HG02610 (cell line): ENCODE measurements around the gene TBC1D24.

Experiments
- ATAC-seq: cut with Tn5 transposase; IDR thresholded peaks from one replicate; pipeline ENCODE4 v1.9.1; 2021; ENCODE audit warnings: mild to moderate bottlenecking, moderate library complexity; ENCODE audit not compliant: unreplicated experiment

TBC1D24 gene

DNA sequence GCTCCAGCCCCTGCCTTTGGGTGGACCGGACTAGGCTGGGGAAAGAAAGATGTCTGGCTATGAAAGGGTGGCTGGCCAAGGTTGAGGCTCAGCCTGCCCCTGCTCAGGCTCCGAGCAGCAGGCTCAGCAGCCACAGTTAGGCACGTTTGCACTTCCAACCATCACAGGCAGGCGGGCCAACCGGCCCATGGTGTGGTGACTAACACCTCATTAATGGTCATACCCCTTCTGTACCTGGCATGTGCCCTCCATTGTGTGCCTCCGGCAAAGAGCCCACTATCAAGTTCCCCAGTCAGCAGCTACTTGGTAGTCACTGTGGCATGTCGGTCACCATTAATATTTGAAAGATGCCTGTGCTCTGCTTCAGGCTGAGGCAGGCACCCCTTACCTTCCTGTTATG is 6.7 kb downstream of the TBC1D24 start:
- no peak for ATAC-seq

- ATAC-seq = no peak
Observed at GRCh38 chr16:2482249-2482648, 7.3 kb downstream of the TBC1D24 start.

GRCh38 chr16:2482708-2483534 is 8.0 kb downstream of the TBC1D24 start:
- no peak for ATAC-seq

GRCh38 chr16:2483939-2484897 is 9.3 kb downstream of the TBC1D24 start:
- no peak for ATAC-seq

DNA sequence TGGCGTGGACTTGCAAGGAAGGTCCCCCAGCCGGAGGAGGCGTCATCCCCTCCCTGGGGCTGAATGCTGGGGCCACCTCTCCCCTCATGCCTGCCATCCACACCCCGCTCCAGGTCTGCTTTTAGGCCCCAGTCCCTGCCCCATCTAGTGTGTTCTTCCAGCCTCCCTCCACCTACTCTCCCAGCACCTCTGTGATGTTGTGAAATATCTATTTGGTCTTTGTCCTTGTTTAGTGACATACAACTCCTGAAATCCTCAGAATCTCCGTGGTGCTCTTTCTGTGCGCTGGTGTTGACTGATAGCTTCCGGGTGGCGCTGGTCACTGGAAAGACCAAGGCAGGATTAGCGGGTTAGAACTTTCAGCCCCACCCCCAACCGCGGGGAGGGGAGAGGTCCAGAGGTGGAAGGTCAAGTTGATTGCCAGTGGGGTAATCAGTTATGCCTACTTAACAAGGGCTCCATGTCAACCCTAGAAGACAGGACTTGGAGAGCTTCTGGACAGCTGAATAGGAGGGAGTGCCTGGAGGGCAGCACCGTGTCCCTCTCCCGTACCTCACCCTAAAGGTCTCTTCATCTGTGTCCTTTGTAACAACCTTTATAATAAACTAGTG is 10.1 kb downstream of the TBC1D24 start:
- no peak for ATAC-seq

DNA sequence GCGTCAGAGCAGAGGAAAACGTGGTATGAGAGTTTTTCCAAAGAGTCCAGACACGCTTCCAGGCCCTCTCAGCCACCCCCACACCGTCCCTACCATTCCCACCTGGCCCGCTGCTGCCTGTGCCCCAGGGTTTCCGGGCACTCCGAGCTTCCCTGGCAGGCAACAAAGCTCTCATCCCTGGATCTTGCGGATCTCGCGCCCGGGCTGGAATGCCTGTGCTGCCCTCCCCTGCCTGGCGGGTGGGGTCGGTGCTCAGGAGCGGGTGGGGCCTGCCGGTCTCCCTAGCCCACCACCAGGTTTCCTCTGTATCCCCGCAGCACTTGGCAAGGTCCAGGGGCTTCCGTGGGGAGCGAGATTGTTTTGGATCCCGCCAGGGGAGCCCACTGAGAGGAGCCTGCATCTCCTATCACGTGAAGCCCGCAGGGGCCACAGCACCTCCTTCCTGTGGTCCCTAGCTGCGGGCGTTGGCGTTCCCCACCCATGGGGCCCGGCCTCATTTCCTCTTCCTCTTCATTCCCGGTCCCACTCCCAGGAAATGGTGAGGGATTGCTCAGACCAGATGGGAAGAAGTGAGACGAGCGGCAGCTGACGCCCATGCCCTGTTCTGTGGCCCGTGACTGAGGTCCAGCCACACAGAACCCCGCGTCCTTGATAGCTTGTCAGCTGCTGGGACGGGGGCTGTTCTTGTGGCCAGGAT is 11.0 kb downstream of the TBC1D24 start:
- no peak for ATAC-seq

DNA sequence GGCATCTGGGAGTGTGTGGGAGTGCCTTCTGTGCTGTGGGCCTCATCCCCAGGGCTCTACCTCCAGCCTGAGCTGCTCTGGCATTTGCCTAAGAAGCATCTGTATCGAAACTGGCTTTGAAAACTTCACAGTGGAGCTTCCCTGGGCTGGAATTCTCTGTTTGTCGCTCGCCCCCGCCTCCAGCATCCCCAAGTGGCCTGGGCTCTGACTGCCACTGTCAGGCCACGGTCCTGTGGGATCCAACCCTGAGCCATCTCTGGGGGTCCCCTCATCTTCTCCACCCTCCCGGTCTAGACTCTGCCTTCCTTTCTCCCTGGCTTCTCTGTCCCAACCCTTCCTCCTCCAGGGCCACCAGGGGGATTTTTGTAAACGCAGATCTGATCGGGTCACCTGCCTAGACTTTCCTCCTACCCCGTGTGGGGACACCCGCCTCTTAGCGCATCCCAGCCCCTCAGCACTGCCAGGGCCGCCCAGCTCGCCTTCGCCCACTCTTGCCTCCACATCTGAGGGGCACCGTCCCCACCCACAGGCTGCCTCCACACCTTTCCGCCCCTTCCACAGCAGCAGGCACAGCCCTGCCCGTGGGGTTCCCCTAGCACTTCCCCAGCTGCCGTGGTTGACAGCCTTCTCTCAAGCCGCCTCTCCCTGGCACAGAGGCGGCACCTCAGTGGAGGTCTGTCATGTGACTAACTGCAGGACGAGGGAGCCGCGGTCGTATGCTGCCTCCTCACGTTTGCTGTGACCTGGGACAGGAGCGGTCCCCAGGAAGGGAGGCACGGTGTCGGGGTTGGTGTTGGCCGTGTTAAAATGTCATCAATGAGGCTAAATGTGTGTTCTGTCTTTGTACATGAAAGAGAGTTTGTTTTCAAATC is 12.0 kb downstream of the TBC1D24 start:
- ATAC-seq = peak; percentile 70

GRCh38 chr16:2487517-2487842 is 12.6 kb downstream of the TBC1D24 start:
- no peak for ATAC-seq

GRCh38 chr16:2487903-2488531 is 13.1 kb downstream of the TBC1D24 start:
- no peak for ATAC-seq

DNA sequence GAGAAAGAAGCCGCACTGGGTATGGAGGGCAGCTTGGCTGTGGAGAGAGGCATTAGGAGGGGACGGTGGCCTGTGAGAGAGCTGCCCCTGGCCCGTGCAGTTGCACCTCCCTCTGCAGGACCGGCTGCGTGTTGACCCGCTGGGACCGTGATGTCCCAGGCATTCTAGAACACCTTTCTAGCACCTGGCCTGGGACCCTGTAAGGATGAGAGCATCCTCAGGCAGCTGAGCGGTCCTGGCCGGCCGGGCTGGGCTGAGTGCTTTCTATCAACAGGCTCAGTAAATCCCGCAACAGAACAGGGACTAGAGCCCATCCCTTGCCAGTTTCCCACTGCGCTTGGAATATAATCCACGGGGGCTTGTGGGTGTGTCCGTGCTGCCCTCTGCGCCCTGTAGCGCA is 14.7 kb downstream of the TBC1D24 start:
- ATAC-seq = no peak

GRCh38 chr16:2490190-2491105 is 15.5 kb downstream of the TBC1D24 start:
- ATAC-seq = no peak

GRCh38 chr16:2492292-2492691 is 17.4 kb downstream of the TBC1D24 start:
- ATAC-seq = no peak

DNA sequence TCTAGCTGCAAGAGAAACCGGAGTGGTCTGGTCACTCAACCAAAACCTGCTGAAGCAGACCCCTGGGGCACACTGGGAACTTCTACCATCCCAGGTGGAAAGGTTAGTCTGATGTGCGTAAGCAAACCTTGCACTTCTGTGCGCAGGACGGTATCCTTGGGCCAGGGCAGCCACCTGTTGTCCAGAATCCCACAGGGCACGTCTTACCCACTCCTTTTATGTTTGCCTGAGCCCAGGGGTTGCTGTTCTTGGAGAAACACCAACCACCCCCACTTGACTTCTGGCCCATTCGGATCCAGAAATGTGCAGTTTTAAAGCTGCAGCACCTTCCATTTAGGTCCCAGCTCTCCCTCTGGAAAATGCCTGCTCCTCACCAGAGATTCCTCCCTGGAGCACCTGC is 18.7 kb downstream of the TBC1D24 start:
- ATAC-seq = no peak

DNA sequence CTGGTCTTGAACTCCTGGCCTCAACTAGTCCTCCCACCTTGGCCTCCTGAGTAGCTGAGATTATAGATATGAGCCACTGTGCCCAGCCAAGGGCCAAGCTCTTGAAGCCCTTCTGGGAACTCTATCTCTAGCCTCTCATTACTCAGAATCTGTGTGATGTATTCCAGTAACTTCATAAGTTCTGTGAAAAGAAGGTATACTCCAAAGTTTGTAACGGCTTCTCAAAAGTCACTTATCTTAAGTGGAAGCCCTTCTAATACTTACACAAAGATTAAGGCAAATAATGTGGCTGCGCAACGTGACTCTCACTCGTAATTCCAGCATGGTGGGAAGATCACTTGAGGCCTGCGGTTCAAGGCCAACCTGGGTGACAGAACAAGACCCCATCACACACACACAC is 19.7 kb downstream of the TBC1D24 start:
- ATAC-seq = no peak

DNA sequence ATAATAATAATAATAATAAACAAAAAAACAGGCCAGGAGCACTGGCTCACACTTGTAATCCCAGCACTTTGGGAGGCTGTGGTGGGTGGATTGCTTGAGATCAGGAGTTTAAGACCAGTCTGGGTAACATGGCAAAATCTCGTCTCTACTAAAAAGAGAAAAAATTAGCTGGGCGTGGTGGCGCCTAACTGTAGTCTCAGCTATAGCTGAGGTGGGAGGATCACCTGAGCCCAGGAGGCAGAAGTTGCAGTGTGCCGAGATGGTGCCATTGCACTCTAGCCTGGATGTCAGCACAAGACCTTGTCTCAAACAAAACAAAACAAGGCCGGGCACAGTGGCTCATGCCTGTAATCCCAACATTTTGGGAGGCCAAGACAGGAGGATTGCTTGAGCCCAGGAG is 20.1 kb downstream of the TBC1D24 start:
- no peak for ATAC-seq

DNA sequence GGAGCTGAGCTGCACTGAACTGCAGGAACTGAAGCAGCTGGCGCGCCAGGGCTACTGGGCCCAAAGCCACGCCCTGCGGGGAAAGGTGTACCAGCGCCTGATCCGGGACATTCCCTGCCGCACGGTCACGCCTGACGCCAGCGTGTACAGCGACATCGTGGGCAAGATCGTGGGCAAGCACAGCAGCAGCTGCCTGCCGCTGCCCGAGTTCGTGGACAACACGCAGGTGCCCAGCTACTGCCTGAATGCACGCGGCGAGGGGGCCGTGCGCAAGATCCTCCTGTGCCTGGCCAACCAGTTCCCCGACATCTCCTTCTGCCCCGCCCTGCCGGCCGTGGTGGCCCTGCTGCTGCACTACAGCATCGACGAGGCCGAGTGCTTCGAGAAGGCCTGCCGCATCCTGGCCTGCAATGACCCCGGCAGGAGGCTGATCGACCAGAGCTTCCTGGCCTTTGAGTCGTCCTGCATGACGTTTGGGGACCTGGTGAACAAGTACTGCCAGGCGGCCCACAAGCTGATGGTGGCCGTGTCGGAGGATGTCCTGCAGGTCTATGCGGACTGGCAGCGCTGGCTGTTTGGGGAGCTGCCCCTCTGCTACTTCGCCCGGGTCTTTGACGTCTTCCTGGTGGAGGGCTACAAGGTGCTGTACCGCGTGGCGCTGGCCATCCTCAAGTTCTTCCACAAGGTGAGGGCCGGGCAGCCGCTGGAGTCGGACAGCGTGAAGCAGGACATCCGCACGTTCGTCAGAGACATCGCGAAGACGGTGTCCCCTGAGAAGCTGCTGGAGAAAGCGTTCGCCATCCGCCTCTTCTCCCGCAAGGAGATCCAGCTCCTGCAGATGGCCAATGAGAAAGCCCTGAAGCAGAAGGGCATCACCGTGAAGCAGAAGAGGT is 21.5 kb downstream of the TBC1D24 start:
- ATAC-seq = no peak

DNA sequence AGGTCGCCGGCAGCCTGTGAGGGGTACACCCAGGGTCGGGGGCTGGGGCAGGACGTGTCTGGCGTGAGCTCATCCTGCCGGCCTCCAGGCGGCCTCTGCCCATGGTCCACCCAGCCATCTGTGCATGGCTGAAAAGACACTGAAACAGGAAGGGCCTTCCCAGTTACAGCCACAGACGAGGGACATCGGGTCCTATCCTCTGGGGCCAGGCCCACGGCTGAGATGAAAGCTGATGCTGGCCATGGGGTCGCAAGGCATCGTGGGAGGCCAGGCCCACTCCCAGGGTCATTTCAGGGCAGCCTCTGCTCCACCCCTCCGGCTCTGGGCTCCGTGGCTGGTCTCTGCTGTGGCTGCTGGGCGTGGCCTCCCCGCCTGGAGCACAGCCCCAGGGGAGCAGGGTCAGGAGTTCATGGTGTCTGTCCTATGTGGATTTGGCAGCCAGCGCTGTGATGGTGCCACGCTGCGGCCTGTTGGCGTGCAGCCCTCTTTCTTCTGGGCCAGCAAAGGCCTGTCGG is 22.2 kb downstream of the TBC1D24 start:
- no peak for ATAC-seq
